22Rv1 (cell line): ENCODE measurements around the gene INO80.

ENCODE experiments used
- H3K27ac ChIP-seq: fragments of 450-650 bp; 2 replicates; pipeline ENCODE4 v1.5.1; 2017
- CTCF ChIP-seq: fragments of 450-650 bp; IDR thresholded peaks from 2 replicates; pipeline ENCODE4 v1.5.1; 2017; ENCODE audit warnings: mild to moderate bottlenecking
- ZFX ChIP-seq: fragments of 450-650 bp; IDR thresholded peaks from 2 replicates; pipeline ENCODE4 v1.6.1; 2017; ENCODE audit warnings: antibody characterized with exemption, borderline replicate concordance

Gene INO80

GRCh38 chr15:41125931-41126642 is 10.0 kb upstream of the INO80 start:
- no peak overlapping the region for H3K27ac ChIP-seq
- TF ChIP-seq ZFX (no peak), CTCF (no peak)

GRCh38 chr15:41125063-41125669 is 9.1 kb upstream of the INO80 start:
- no peak overlapping the region for H3K27ac ChIP-seq
- TF ChIP-seq CTCF (no peak), ZFX (no peak)

- no peak for TF ChIP-seq CTCF
- TF ChIP-seq ZFX = no peak
- no peak overlapping the region for H3K27ac ChIP-seq
Observed at GRCh38 chr15:41124058-41124457, 8.0 kb upstream of the INO80 start.

- TF ChIP-seq CTCF = no peak
- no peak for TF ChIP-seq ZFX
- H3K27ac ChIP-seq = no peak overlapping the region
Observed at GRCh38 chr15:41122849-41123248, 6.8 kb upstream of the INO80 start.

- no peak overlapping the region for H3K27ac ChIP-seq
- TF ChIP-seq ZFX (no peak), CTCF (no peak)
Observed at GRCh38 chr15:41121951-41122350, 5.9 kb upstream of the INO80 start.

- H3K27ac ChIP-seq = peak overlapping the region; percentile 94
- TF ChIP-seq CTCF (no peak), ZFX (no peak)
Observed at GRCh38 chr15:41116962-41117252, 827 bp upstream of the INO80 start.

GRCh38 chr15:41115652-41116115 is 396 bp downstream of the INO80 start:
- no peak for TF ChIP-seq CTCF
- TF ChIP-seq ZFX = no peak
- peak overlapping the region; percentile 94 for H3K27ac ChIP-seq
